GM23338 (cell line): ENCODE data around the gene MLST8. TPM values are rescaled to one million over a fixed set of nuclear protein-coding genes. Genes with fewer than 3 reads are reported as not detected.

Experiments used
- ATAC-seq: fragments of 200-7000 bp; cut with Tn5 transposase; 3 replicates; pipeline ENCODE4 v1.9.1; 2020
- DNase-seq: peaks from one replicate; pipeline ENCODE4 v3.0.0-alpha.2; 2015; ENCODE audit warnings: low spot score
- H2AFZ ChIP-seq: fragments of 200-600 bp; sonication (generic); 2 replicates; pipeline ENCODE4 v1.8.0; 2016; ENCODE audit warnings: antibody characterized with exemption, mild to moderate bottlenecking, moderate library complexity
- H3F3A ChIP-seq: fragments of 200-600 bp; sonication (generic); replicated peaks from 2 replicates; pipeline ENCODE4 v1.8.0; 2017; ENCODE audit warnings: antibody characterized with exemption, mixed run types, low read depth
- H3K27ac ChIP-seq: fragments of 200-600 bp; sonication (generic); 2 replicates; pipeline ENCODE4 v1.6.1; 2016; ENCODE audit warnings: low read depth
- H3K27me3 ChIP-seq: fragments of 200-600 bp; sonication (generic); 2 replicates; pipeline ENCODE4 v1.8.0; 2016; ENCODE audit warnings: mild to moderate bottlenecking, mixed run types, moderate library complexity; ENCODE audit not compliant: insufficient read depth
- H3K36me3 ChIP-seq: fragments of 200-600 bp; sonication (generic); 2 replicates; pipeline ENCODE4 v1.8.0; 2016; ENCODE audit warnings: mild to moderate bottlenecking; ENCODE audit not compliant: insufficient read depth
- H3K4me1 ChIP-seq: fragments of 200-600 bp; sonication (generic); 2 replicates; pipeline ENCODE4 v1.8.0; 2016; ENCODE audit warnings: mild to moderate bottlenecking, moderate library complexity; ENCODE audit not compliant: insufficient read depth
- H3K4me2 ChIP-seq: fragments of 200-600 bp; sonication (generic); 2 replicates; pipeline ENCODE4 v1.7.1; 2017; ENCODE audit warnings: mixed run types
- H3K4me3 ChIP-seq: fragments of 200-600 bp; sonication (generic); 2 replicates; pipeline ENCODE4 v1.6.1; 2016; ENCODE audit warnings: mixed run types
- H3K79me2 ChIP-seq: fragments of 200-600 bp; sonication (generic); replicated peaks from 2 replicates; pipeline ENCODE4 v1.8.0; 2017; ENCODE audit warnings: mild to moderate bottlenecking; ENCODE audit not compliant: insufficient read depth
- H3K9me2 ChIP-seq: fragments of 200-600 bp; sonication (generic); 2 replicates; pipeline ENCODE4 v1.8.0; 2017; ENCODE audit not compliant: insufficient read depth
- H4K20me1 ChIP-seq: fragments of 200-600 bp; sonication (generic); replicated peaks from 2 replicates; pipeline ENCODE4 v1.8.0; 2017; ENCODE audit warnings: mild to moderate bottlenecking; ENCODE audit not compliant: insufficient read depth
- H3K27ac Mint-ChIP-seq: 2 replicates; pipeline ENCODE4 v1.8.0; 2020; ENCODE audit warnings: inconsistent platforms, mild to moderate bottlenecking, moderate library complexity, mixed read lengths
- H3K27me3 Mint-ChIP-seq: 3 replicates; pipeline ENCODE4 v1.8.0; 2022; ENCODE audit warnings: low read depth, mild to moderate bottlenecking, moderate library complexity, mixed read lengths, inconsistent platforms; ENCODE audit not compliant: insufficient read depth, poor library complexity
- H3K36me3 Mint-ChIP-seq: 3 replicates; pipeline ENCODE4 v1.8.0; 2021; ENCODE audit warnings: low read depth, mild to moderate bottlenecking, inconsistent platforms, moderate library complexity, mixed read lengths
- H3K4me1 Mint-ChIP-seq: 3 replicates; pipeline ENCODE4 v1.8.0; 2020; ENCODE audit warnings: mild to moderate bottlenecking, inconsistent platforms, mixed read lengths
- H3K4me3 Mint-ChIP-seq: 3 replicates; pipeline ENCODE4 v1.8.0; 2021; ENCODE audit warnings: moderate library complexity, mild to moderate bottlenecking, inconsistent platforms, mixed read lengths
- H3K9me3 Mint-ChIP-seq: 3 replicates; pipeline ENCODE4 v1.8.0; 2020; ENCODE audit warnings: moderate library complexity, mild to moderate bottlenecking, inconsistent platforms, mixed read lengths
- CREB1 ChIP-seq: fragments of 250-450 bp; sonication (Bioruptor Pico); IDR thresholded peaks from 2 replicates; pipeline ENCODE4 v1.5.0; 2020; ENCODE audit warnings: low read depth, mild to moderate bottlenecking, moderate library complexity
- EZH2 ChIP-seq: fragments of 200-600 bp; sonication (generic); IDR thresholded peaks from one replicate; pipeline ENCODE4 v1.8.0; 2017; ENCODE audit warnings: antibody characterized with exemption, mild to moderate bottlenecking, low read depth; ENCODE audit not compliant: unreplicated experiment
- EZH2phosphoT487 ChIP-seq: fragments of 200-600 bp; sonication (generic); IDR thresholded peaks from one replicate; pipeline ENCODE4 v1.8.1; 2018; ENCODE audit warnings: antibody characterized with exemption; ENCODE audit not compliant: unreplicated experiment
- JUNB ChIP-seq: IDR thresholded peaks from one replicate; pipeline ENCODE4 v1.6.1; 2016; ENCODE audit warnings: antibody characterized with exemption; ENCODE audit not compliant: unreplicated experiment
- NANOG ChIP-seq: IDR thresholded peaks from 2 replicates; pipeline ENCODE4 v1.6.1; 2016; ENCODE audit warnings: antibody characterized with exemption, borderline replicate concordance
- POLR2AphosphoS5 ChIP-seq: IDR thresholded peaks from 2 replicates; pipeline ENCODE4 v1.6.1; 2016; ENCODE audit warnings: antibody characterized with exemption, low read depth
- STAT1 ChIP-seq: IDR thresholded peaks from one replicate; pipeline ENCODE4 v1.6.1; 2016; ENCODE audit warnings: antibody characterized with exemption; ENCODE audit not compliant: unreplicated experiment
- ZNF114 ChIP-seq: fragments of 250-450 bp; sonication (Bioruptor Pico); IDR thresholded peaks from 2 replicates; pipeline ENCODE4 v1.5.0; 2020; ENCODE audit warnings: mild to moderate bottlenecking, moderate library complexity
- ZNF331 ChIP-seq: fragments of 250-450 bp; sonication (Bioruptor Pico); IDR thresholded peaks from 2 replicates; pipeline ENCODE4 v1.5.0; 2020; ENCODE audit warnings: low read depth, mild to moderate bottlenecking, moderate library complexity
- polyA plus RNA-seq: library from polyadenylated mRNA; unstranded; fragments of >200 nt; fragmentation: Nextera tagmentation; extraction: Ambion mirVana; gene quantifications from 2 replicates; pipeline ENCODE4 v1.2.1, GENCODE V29; 2016
- total RNA-seq: library from RNA; depleted of rRNA; stranded (reverse); fragments of >200 nt; shearing (Covaris generic); gene quantifications from 2 replicates; pipeline ENCODE4 v1.2.3, GENCODE V29; 2014
- TF ChIP-seq, protein P1 (sequence below): IDR thresholded peaks from 2 replicates; pipeline ENCODE4 v1.6.1; 2016; ENCODE audit warnings: antibody characterized with exemption
- TF ChIP-seq, protein P2 (sequence below), 2 experiments: fragments of 200-600 bp in 1 of 2; sonication (generic) in 1 of 2; conservative IDR thresholded peaks; 2 replicates each; pipeline versions ENCODE4 v1.5.1 to v1.6.1; 2016 to 2017; ENCODE audit warnings: antibody characterized with exemption in 2 of 2, low read depth in 2 of 2, mild to moderate bottlenecking in 2 of 2, moderate library complexity in 1 of 2
- TF ChIP-seq, protein P3 (sequence below): fragments of 250-450 bp; sonication (Bioruptor Pico); IDR thresholded peaks from 2 replicates; pipeline ENCODE4 v1.5.0; 2020; ENCODE audit warnings: mild to moderate bottlenecking, moderate library complexity

MLST8 gene
- total and polyA plus RNA-seq, 2 experiments from 2014 or later, result 58.8 to 138 TPM

DNA sequence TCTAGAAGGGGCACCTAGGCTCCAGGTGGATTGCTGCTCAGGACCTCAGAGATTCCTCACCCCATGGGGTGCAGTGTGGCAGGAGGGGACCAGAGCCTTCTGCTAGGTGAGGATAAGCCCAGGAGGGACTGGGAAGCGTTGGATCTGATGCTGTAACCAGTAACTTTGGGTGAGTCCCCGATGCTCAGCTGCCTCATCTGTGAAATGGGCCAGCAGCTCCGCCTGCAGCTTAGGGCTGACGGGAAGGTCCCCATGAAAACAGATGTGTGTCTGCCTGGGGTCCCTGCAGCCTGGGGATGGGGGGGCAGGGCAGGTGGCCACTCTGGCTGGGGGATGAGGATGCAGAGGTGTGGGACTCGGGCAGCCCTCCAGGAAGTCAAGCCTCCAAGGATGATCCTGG is 6.2 kb upstream of the MLST8 start (continued):
- TF ChIP-seq, protein P1, sequence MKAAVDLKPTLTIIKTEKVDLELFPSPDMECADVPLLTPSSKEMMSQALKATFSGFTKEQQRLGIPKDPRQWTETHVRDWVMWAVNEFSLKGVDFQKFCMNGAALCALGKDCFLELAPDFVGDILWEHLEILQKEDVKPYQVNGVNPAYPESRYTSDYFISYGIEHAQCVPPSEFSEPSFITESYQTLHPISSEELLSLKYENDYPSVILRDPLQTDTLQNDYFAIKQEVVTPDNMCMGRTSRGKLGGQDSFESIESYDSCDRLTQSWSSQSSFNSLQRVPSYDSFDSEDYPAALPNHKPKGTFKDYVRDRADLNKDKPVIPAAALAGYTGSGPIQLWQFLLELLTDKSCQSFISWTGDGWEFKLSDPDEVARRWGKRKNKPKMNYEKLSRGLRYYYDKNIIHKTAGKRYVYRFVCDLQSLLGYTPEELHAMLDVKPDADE, result no peak

DNA sequence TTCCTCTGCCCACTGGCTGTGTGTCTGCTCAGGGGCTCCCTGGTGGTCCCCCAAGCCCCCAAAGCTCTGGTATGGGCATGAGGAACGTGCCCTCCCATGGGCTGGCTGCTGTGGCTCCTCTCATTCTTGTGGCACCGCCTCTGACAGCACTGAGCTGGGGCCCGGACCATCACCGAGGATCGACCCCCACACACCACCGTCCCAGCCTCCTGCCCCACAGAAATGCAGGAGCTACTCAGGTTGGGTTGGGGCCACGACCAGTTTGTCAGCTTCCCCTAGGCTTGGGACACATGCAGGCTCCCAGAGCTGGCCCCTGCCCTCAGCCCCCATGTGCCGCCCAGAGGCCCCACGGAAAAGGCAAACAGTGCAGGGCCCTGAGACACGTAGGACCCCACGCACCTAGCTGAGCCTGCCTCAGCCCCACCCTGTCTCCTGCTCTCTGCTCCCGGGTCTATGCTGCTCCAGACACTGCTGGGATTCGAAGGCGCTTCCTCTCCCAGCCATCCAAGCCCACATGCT is 5.6 kb upstream of the MLST8 start:
- Histone ChIP-seq H4K20me1 (no peaks in the 10 kb centered on the region), H3K4me1 (peaks cover 4% of the 10 kb centered on the region; the same call in 1 of the 2 replicates), H3K9me2 (no peaks in the 10 kb centered on the region), H3K4me2 (no peak overlapping the region), H3K36me3 (no peaks in the 10 kb centered on the region), H3K4me3 (no peak overlapping the region), H2AFZ (no peak overlapping the region), H3K27ac (no peak overlapping the region), H3F3A (no peaks in the 10 kb centered on the region; the same call in 1 of the 2 replicates), H3K79me2 (no peaks in the 10 kb centered on the region), H3K27me3 (peaks cover 54% of the 10 kb centered on the region)
- H3K4me1 Mint-ChIP-seq, result peaks cover 4% of the 10 kb centered on the region; the same call in 1 of the 3 replicates
- no peaks in the 10 kb centered on the region; the same call in 2 of the 3 replicates for H3K36me3 Mint-ChIP-seq
- ATAC-seq (no peak), DNase-seq (no peak)
- H3K27ac Mint-ChIP-seq, result no peak overlapping the region
- no peaks in the 10 kb centered on the region for H3K9me3 Mint-ChIP-seq
- no peak overlapping the region for H3K4me3 Mint-ChIP-seq
- H3K27me3 Mint-ChIP-seq, result peaks cover 39% of the 10 kb centered on the region
- TF ChIP-seq, protein P1, result no peak
- no peak for TF ChIP-seq ZNF114
- no peak for TF ChIP-seq EZH2
- TF ChIP-seq EZH2phosphoT487, result no peak
- TF ChIP-seq JUNB, result no peak
- TF ChIP-seq, protein P2, sequence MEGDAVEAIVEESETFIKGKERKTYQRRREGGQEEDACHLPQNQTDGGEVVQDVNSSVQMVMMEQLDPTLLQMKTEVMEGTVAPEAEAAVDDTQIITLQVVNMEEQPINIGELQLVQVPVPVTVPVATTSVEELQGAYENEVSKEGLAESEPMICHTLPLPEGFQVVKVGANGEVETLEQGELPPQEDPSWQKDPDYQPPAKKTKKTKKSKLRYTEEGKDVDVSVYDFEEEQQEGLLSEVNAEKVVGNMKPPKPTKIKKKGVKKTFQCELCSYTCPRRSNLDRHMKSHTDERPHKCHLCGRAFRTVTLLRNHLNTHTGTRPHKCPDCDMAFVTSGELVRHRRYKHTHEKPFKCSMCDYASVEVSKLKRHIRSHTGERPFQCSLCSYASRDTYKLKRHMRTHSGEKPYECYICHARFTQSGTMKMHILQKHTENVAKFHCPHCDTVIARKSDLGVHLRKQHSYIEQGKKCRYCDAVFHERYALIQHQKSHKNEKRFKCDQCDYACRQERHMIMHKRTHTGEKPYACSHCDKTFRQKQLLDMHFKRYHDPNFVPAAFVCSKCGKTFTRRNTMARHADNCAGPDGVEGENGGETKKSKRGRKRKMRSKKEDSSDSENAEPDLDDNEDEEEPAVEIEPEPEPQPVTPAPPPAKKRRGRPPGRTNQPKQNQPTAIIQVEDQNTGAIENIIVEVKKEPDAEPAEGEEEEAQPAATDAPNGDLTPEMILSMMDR (conservative IDR thresholded peaks at IDR 0.05; ENCODE audit: low read depth in 2 of 2), result no peak
- TF ChIP-seq ZNF331 (CRISPR knock-in tag), result no peak
- no peak for TF ChIP-seq CREB1 (CRISPR knock-in tag)
- TF ChIP-seq NANOG, result no peak
- no peak for TF ChIP-seq POLR2AphosphoS5
- TF ChIP-seq, protein P3, sequence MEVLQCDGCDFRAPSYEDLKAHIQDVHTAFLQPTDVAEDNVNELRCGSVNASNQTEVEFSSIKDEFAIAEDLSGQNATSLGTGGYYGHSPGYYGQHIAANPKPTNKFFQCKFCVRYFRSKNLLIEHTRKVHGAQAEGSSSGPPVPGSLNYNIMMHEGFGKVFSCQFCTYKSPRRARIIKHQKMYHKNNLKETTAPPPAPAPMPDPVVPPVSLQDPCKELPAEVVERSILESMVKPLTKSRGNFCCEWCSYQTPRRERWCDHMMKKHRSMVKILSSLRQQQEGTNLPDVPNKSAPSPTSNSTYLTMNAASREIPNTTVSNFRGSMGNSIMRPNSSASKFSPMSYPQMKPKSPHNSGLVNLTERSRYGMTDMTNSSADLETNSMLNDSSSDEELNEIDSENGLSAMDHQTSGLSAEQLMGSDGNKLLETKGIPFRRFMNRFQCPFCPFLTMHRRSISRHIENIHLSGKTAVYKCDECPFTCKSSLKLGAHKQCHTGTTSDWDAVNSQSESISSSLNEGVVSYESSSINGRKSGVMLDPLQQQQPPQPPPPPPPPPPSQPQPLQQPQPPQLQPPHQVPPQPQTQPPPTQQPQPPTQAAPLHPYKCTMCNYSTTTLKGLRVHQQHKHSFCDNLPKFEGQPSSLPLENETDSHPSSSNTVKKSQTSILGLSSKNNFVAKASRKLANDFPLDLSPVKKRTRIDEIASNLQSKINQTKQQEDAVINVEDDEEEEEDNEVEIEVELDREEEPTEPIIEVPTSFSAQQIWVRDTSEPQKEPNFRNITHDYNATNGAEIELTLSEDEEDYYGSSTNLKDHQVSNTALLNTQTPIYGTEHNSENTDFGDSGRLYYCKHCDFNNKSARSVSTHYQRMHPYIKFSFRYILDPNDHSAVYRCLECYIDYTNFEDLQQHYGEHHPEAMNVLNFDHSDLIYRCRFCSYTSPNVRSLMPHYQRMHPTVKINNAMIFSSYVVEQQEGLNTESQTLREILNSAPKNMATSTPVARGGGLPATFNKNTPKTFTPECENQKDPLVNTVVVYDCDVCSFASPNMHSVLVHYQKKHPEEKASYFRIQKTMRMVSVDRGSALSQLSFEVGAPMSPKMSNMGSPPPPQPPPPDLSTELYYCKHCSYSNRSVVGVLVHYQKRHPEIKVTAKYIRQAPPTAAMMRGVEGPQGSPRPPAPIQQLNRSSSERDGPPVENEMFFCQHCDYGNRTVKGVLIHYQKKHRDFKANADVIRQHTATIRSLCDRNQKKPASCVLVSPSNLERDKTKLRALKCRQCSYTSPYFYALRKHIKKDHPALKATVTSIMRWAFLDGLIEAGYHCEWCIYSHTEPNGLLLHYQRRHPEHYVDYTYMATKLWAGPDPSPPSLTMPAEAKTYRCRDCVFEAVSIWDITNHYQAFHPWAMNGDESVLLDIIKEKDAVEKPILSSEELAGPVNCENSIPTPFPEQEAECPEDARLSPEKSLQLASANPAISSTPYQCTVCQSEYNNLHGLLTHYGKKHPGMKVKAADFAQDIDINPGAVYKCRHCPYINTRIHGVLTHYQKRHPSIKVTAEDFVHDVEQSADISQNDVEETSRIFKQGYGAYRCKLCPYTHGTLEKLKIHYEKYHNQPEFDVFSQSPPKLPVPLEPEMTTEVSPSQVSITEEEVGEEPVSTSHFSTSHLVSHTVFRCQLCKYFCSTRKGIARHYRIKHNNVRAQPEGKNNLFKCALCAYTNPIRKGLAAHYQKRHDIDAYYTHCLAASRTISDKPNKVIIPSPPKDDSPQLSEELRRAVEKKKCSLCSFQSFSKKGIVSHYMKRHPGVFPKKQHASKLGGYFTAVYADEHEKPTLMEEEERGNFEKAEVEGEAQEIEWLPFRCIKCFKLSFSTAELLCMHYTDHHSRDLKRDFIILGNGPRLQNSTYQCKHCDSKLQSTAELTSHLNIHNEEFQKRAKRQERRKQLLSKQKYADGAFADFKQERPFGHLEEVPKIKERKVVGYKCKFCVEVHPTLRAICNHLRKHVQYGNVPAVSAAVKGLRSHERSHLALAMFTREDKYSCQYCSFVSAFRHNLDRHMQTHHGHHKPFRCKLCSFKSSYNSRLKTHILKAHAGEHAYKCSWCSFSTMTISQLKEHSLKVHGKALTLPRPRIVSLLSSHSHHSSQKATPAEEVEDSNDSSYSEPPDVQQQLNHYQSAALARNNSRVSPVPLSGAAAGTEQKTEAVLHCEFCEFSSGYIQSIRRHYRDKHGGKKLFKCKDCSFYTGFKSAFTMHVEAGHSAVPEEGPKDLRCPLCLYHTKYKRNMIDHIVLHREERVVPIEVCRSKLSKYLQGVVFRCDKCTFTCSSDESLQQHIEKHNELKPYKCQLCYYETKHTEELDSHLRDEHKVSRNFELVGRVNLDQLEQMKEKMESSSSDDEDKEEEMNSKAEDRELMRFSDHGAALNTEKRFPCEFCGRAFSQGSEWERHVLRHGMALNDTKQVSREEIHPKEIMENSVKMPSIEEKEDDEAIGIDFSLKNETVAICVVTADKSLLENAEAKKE (CRISPR knock-in tag), result no peak
- no peak for TF ChIP-seq STAT1
